ENCODE measurements around the gene OCA2.

OCA2 gene

GRCh38 chr15:27834684-27835083 is 264.4 kb downstream of the OCA2 start:
- DNase-seq, result no peak

GRCh38 chr15:27833974-27834373 is 265.1 kb downstream of the OCA2 start:
- no peak for DNase-seq

GRCh38 chr15:27833178-27833577 is 265.9 kb downstream of the OCA2 start:
- no peak for DNase-seq

- DNase-seq, result no peak
These were observed 266.9 kb downstream of the OCA2 start for GRCh38 chr15:27832237-27832596.

GRCh38 chr15:27831384-27832236 is 267.5 kb downstream of the OCA2 start:
- no peak for DNase-seq

- no peak for DNase-seq
These were observed 270.4 kb downstream of the OCA2 start for GRCh38 chr15:27828746-27829145.

- no peak for DNase-seq
These were observed 272.0 kb downstream of the OCA2 start for GRCh38 chr15:27826902-27827714.

GRCh38 chr15:27826411-27826810 is 272.7 kb downstream of the OCA2 start:
- no peak for DNase-seq

GRCh38 chr15:27824841-27825422 is 274.2 kb downstream of the OCA2 start:
- no peak for DNase-seq

- DNase-seq, result no peak
These were observed 277.8 kb downstream of the OCA2 start for GRCh38 chr15:27821273-27821672.

- no peak for DNase-seq
These were observed 278.4 kb downstream of the OCA2 start for GRCh38 chr15:27820722-27821121.

- no peak for DNase-seq
These were observed 278.9 kb downstream of the OCA2 start for GRCh38 chr15:27820232-27820631.

- DNase-seq, result no peak
These were observed 281.9 kb downstream of the OCA2 start for GRCh38 chr15:27817258-27817657.

- no peak for DNase-seq
These were observed 282.3 kb downstream of the OCA2 start for GRCh38 chr15:27816790-27817189.

- DNase-seq, result no peak
These were observed 284.1 kb downstream of the OCA2 start for GRCh38 chr15:27815035-27815434.

- no peak for DNase-seq
These were observed 286.0 kb downstream of the OCA2 start for GRCh38 chr15:27813139-27813538.

GRCh38 chr15:27808182-27808581 is 290.9 kb downstream of the OCA2 start:
- no peak for DNase-seq

- DNase-seq, result no peak
These were observed 291.8 kb downstream of the OCA2 start for GRCh38 chr15:27807335-27807734.

GRCh38 chr15:27806396-27806795 is 292.7 kb downstream of the OCA2 start:
- DNase-seq, result no peak

- no peak for DNase-seq
These were observed 293.6 kb downstream of the OCA2 start for GRCh38 chr15:27805261-27806220.

GRCh38 chr15:27804569-27805260 is 294.4 kb downstream of the OCA2 start:
- no peak for DNase-seq

- DNase-seq, result no peak
These were observed 300.3 kb downstream of the OCA2 start for GRCh38 chr15:27798807-27799206.

All from NCI-H2171 (cell line).